ENCODE measurements around the gene EPS8.

Gene EPS8

GRCh38 chr12:15776532-15776931 lies 12.7 kb downstream of the EPS8 start:
- TF ChIP-seq, protein P1, sequence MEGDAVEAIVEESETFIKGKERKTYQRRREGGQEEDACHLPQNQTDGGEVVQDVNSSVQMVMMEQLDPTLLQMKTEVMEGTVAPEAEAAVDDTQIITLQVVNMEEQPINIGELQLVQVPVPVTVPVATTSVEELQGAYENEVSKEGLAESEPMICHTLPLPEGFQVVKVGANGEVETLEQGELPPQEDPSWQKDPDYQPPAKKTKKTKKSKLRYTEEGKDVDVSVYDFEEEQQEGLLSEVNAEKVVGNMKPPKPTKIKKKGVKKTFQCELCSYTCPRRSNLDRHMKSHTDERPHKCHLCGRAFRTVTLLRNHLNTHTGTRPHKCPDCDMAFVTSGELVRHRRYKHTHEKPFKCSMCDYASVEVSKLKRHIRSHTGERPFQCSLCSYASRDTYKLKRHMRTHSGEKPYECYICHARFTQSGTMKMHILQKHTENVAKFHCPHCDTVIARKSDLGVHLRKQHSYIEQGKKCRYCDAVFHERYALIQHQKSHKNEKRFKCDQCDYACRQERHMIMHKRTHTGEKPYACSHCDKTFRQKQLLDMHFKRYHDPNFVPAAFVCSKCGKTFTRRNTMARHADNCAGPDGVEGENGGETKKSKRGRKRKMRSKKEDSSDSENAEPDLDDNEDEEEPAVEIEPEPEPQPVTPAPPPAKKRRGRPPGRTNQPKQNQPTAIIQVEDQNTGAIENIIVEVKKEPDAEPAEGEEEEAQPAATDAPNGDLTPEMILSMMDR (IDR thresholded peaks at IDR 0.05; ENCODE audit: low read depth, low read length) = no peak
- no peak for DNase-seq (ENCODE audit: low read depth in 2 of 2)
- no peak overlapping the region for H3K4me3 ChIP-seq (replicated peaks in 1 of 2; ENCODE audit: low read depth in 2 of 2, low read length in 2 of 2)

DNA sequence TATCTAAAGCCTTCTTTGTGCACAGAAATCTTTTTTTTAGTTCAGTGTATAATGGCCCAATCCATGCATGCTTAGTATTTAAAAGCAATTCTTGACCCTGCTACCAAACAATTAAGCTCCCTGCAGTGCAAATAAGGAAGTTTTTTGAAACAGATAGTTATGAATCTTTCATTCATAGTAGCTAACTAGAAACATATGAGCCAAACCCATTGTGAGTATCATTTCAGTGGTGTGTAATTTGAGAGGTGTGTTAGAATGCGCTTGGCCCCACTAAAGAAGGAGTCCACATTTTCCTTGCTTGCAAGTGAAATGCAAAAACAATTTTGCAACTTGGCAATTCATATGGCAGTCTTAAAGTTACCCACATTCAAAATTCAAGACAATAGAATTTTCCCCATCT lies 14.4 kb downstream of the EPS8 start:
- DNase-seq (ENCODE audit: low read depth in 2 of 2) = peak; percentile 17 to 36
- no peak overlapping the region for H3K4me3 ChIP-seq (replicated peaks in 1 of 2; ENCODE audit: low read depth in 2 of 2, low read length in 2 of 2)
- TF ChIP-seq, protein P1 (IDR thresholded peaks at IDR 0.05; ENCODE audit: low read depth, low read length) = no peak

DNA sequence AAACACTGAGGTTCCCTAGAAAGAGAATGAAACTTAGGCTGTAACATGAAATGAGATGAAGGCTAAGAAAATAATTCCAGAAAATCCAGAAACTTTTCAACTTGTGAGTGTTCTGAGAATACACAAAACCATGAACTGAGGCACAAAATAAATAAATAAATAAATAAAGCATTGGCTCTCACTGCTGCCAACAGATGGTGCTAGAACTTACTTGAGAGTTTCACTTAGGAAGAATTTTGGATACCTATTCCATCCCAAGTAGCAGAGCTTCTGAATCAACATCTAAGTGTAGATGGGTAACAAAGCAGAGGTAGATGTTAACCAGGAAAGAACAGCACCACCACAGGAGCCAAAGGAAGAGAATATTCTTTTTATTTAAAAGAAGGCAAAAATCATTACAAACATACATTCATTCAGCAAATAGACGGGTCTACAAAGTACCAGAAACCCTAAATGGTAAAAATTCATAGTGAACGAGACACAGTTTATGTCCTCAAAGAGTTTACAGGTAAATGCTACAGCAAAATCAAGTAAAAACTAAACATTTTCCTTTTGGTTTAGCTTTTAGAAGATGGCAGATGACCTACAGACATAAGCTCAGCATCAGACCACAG lies 16.7 kb downstream of the EPS8 start:
- DNase-seq (ENCODE audit: low read depth in 2 of 2) = peak; percentile 52 to 56
- TF ChIP-seq, protein P1 (IDR thresholded peaks at IDR 0.05; ENCODE audit: low read depth, low read length) = peak; percentile 31
- no peak overlapping the region for H3K4me3 ChIP-seq (replicated peaks in 1 of 2; ENCODE audit: low read depth in 2 of 2, low read length in 2 of 2)

GRCh38 chr12:15770581-15770980 lies 18.6 kb downstream of the EPS8 start:
- no peak for DNase-seq (ENCODE audit: low read depth in 2 of 2)
- H3K4me3 ChIP-seq (replicated peaks in 1 of 2; ENCODE audit: low read depth in 2 of 2, low read length in 2 of 2) = no peak overlapping the region
- TF ChIP-seq, protein P1 (IDR thresholded peaks at IDR 0.05; ENCODE audit: low read depth, low read length) = no peak

GRCh38 chr12:15770021-15770420 lies 19.2 kb downstream of the EPS8 start:
- TF ChIP-seq, protein P1 (IDR thresholded peaks at IDR 0.05; ENCODE audit: low read depth, low read length) = no peak
- no peak for DNase-seq (ENCODE audit: low read depth in 2 of 2)
- no peak overlapping the region for H3K4me3 ChIP-seq (replicated peaks in 1 of 2; ENCODE audit: low read depth in 2 of 2, low read length in 2 of 2)

GRCh38 chr12:15769586-15769985 lies 19.6 kb downstream of the EPS8 start:
- TF ChIP-seq, protein P1 (IDR thresholded peaks at IDR 0.05; ENCODE audit: low read depth, low read length) = no peak
- DNase-seq (ENCODE audit: low read depth in 2 of 2) = no peak
- no peak overlapping the region for H3K4me3 ChIP-seq (replicated peaks in 1 of 2; ENCODE audit: low read depth in 2 of 2, low read length in 2 of 2)

GRCh38 chr12:15767301-15767700 lies 21.9 kb downstream of the EPS8 start:
- TF ChIP-seq, protein P1 (IDR thresholded peaks at IDR 0.05; ENCODE audit: low read depth, low read length) = no peak
- H3K4me3 ChIP-seq (replicated peaks in 1 of 2; ENCODE audit: low read depth in 2 of 2, low read length in 2 of 2) = no peak overlapping the region
- no peak for DNase-seq (ENCODE audit: low read depth in 2 of 2)

All from cardiac fibroblast (primary cell).